ENCODE results near the gene ZNF324.
"Not testable (repeated sequence)": the region's sequence is repeated elsewhere in the genome, so short reads cannot be mapped to it uniquely, and the experiment has no call there.

The ZNF324 gene

DNA sequence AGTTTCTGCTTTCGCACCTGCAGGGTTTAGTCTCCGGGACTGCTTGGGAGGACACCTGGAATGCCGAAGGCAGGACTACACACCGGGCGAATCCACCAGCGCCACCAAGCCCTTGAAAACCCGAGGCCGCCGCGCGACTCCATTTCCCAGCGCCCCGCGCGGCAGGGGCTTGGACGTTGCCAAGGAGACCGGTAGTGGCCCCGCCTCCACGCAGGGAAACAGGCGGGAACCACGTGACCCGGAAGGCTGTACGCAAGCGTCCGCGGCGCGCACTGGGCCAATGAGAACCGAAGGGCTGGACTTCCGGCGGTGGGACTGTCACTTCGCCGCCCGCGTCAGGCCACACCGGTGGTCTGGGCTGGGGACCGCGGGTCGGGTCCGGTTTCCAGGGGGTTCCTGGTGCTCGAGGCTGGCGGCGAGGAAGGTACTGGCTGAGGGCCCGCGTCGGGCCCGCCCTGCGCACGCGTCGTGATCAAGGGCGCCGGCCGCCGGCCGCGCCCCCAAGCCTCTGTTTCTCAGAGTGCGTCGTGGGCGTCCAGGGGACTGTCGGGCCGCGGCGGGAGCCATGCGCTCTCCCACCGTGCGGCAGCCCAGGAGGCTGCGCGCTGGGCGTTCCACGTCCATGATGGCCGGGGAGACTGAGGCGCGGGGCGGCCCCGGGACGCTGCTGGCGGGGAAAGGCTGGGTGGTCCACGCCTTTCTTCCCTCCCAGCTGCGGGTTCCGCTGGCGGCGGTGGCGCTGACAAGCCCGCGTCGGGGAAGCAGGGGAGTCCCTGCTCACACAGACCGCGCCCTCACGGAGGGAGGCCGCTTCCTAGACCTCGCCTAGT is at the start of gene ZNF324:
TSS of gene ZNF324 (plus strand) at position 321 of the 830 bp plus-strand sequence. CDS start 2,106 bp downstream, outside the sequence.
- TF ChIP-seq JUND (IDR thresholded peaks at IDR 0.05; ENCODE audit: low read depth) = no peak
- in situ Hi-C loops (cut with HindIII; ENCODE audit: low pct_unique_long_range_greater_than_20kb, low sequenced_read_pairs) = no loop called here

DNA sequence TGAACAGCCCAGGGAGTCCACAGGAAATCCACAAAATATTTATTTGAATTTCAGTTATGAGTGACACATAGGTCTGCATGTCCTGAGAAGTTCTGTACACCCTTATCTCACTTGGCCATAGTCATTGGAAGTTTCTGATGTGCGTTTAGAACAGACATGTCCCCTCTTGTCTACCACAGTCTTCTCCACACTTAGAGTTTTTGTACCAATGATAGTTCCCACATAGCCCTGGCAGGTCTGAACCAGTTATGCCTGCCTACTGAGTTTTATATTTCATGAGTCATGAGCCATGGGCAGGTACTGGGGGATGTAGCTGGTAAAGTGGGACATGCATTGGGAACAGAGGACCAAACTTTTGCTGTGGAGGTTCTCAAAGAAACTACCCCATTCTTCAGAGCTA is 38.3 kb upstream of the ZNF324 start:
- no peak for DNase-seq (ENCODE audit: low read depth in 1 of 2, low spot score in 1 of 2)
- in situ Hi-C loops (cut with HindIII; ENCODE audit: low pct_unique_long_range_greater_than_20kb, low sequenced_read_pairs) = no loop called here

More for the DNA sequence above, at the start of gene ZNF324:
- peak; percentile 94 to 96 for DNase-seq (ENCODE audit: low read depth in 1 of 2, low spot score in 1 of 2)

DNA sequence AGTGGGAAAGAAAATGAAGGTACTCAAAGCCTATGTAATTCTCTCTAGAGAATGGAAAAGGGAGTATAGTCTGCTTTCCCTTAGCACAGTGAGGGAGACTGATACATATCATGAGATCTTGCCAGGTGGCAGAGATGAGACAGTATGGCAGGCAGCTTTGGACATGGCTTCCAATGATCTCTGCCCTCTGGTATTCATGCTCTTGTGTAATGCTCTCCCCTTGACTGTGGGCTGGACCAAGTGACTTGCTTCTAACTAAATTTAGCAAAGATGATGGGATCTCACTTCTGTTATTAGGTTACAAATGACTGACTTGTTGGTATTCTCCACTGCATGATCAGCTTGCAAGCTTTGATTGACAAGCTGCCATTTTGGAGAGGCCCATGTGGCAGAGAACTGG is 37.1 kb upstream of the ZNF324 start:
- no peak for DNase-seq (ENCODE audit: low read depth in 1 of 2, low spot score in 1 of 2)
- TF ChIP-seq JUND (IDR thresholded peaks at IDR 0.05; ENCODE audit: low read depth) = no peak
- in situ Hi-C loops (cut with HindIII; ENCODE audit: low pct_unique_long_range_greater_than_20kb, low sequenced_read_pairs) = no loop called here

More for the DNA sequence above, 38.3 kb upstream of the ZNF324 start:
- no peak for TF ChIP-seq JUND (IDR thresholded peaks at IDR 0.05; ENCODE audit: low read depth)

DNA sequence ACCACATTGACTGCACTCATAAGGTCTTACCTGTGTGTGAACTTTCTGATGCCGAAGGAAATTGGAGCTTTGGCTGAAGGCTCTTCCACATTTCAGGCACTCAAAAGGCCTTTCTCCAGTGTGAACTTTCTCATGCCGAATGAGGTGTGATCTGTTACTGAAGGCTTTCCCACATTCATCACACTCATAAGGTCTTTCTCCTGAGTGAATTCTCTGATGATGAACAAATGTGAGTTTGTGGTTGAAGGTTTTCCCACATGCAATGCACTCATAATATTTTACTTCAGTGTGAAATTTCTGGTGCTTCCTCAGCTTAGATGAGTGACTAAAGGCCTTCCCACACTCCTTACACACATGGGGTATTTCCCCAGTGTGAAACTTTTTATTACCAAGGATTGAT is 32.7 kb upstream of the ZNF324 start:
- no peak for TF ChIP-seq JUND (IDR thresholded peaks at IDR 0.05; ENCODE audit: low read depth)
- in situ Hi-C loops (cut with HindIII; ENCODE audit: low pct_unique_long_range_greater_than_20kb, low sequenced_read_pairs) = no loop called here
- no peak for DNase-seq (ENCODE audit: low read depth in 1 of 2, low spot score in 1 of 2)

DNA sequence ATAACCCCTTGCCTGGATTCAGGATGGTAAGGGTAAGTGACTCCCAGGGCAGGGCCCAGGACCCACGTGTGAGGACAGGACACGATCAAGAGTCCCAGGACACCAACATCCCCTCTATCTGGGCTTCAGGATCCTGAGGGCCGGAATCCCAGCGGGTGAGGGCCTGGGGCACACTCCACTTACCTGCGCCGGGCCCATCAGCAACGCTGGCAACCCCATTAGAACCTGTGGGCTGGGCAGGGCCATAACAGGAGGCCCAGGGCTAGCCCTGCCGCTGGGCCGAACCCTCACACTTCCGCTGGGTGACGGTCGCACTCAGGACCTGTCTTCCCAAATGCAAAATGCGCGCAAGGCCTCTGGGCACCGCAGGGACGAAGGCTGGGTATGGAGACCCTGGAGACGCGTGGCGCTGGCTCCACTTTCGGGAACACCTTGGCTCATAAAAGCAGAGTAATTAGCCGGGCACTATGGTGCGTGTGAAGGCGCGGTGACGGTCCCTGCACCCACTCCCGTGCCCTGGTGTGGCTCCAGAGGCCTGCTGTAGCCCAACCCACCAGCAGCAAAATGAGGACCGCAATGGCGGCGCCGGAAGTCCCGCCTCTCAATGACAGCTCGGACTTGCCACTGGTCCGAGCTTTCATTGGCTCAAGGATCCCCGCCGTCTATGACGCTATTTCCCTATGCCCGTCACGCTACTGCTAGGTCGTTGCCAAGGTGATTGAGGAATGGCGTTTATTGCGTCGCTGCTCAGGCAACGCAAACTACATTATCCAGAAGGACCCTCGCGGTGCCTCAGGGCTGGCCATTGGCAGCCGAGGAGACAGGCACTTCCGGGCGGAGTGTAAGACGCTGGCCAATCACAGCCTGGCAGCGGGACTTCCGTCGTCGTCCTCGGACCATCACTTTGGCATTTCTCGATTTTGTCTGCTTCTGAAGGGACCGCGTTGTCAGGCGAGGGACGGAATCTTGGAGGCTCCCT is 27.0 kb upstream of the ZNF324 start, which contains the start of gene ZNF132:
TSS of gene ZNF132 (minus strand) at position 578 of the 979 bp plus-strand sequence. CDS start at position 246, 332 bp downstream.
- in situ Hi-C loops (cut with HindIII; ENCODE audit: low pct_unique_long_range_greater_than_20kb, low sequenced_read_pairs) = no loop called here
- no peak for DNase-seq (ENCODE audit: low read depth in 1 of 2, low spot score in 1 of 2)
- TF ChIP-seq JUND (IDR thresholded peaks at IDR 0.05; ENCODE audit: low read depth) = no peak

DNA sequence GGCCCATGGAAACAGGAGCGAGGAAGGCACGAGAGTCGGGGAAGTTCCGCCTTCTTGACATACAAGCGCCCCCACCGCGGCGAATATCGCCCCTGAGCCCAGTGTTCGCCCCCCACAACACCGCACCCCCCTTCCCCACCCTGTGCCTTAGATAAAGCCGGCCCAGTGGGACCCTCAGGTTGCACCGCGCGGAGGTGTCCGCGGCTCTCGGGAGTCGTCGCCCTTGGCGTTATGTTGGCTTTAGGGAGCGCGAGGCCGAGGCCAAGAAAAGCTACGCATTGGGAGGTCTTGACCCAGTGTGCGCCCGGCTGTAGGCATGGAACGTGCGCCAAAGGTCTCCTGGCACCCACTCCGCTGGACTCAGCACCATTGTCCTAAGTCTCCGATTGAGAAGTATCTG is 26.3 kb upstream of the ZNF324 start:
- in situ Hi-C loops (cut with HindIII; ENCODE audit: low pct_unique_long_range_greater_than_20kb, low sequenced_read_pairs) = no loop called here
- TF ChIP-seq JUND (IDR thresholded peaks at IDR 0.05; ENCODE audit: low read depth) = no peak
- no peak for DNase-seq (ENCODE audit: low read depth in 1 of 2, low spot score in 1 of 2)

DNA sequence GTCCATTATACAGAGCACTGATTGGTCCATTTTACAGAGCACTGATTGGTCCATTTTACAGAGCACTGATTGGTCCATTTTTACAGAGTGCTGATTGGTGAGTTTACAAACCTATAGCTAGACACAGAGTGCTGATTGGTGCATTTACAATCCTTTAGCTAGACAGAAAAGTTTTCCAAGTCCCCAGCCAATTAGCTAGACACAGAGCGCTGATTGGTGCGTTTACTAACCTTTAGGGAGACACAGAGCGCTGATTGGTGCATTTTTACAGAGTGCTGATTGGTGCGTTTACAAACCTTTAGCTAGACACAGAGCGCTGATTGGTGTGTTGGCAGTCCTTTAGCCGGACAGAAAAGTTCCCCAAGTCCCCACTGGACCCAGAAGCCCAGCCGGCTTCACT is 23.9 kb upstream of the ZNF324 start:
- in situ Hi-C loops (cut with HindIII; ENCODE audit: low pct_unique_long_range_greater_than_20kb, low sequenced_read_pairs); DNase-seq (ENCODE audit: low read depth in 1 of 2, low spot score in 1 of 2): not testable (repeated sequence)

DNA sequence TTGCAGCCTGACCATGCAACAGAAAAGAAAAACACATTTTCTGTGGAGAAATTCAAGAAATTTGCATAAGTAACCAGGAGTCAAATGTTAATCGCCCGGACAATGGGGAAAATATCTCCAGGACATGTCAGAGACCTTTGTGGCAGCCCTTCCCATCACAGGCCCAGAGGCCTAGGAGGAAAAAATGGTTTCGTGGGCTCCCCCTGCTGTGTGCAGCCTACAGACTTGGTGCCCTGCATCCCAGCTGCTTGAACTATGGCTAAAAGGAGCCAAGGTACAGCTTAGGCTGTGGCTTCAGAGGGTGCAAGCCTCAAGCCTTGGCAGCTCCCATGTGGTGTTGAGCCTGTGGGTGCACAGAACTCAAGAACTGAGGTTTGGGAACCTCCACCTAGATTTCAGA is 18.0 kb upstream of the ZNF324 start:
- in situ Hi-C loops (cut with HindIII; ENCODE audit: low pct_unique_long_range_greater_than_20kb, low sequenced_read_pairs) = not testable (repeated sequence)

DNA sequence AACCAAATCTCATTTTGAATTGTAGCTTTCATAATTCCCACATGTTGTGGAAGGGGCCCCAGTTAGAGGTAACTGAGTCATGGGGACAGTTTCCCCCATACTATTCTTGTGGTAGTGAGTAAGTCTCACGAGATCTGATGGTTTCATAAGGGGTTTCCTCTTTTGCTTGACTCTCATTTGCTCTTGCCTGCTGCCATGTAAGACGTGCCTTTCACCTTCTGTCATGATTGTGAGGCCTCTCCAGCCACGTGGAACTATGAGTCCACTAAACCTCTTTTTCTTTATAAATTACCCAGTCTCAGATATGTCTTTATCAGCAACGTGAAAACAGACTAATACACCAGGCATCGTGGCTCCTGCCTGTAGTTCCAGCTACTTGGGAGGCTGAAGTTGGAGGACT is 16.9 kb upstream of the ZNF324 start:
- in situ Hi-C loops (cut with HindIII; ENCODE audit: low pct_unique_long_range_greater_than_20kb, low sequenced_read_pairs); DNase-seq (ENCODE audit: low read depth in 1 of 2, low spot score in 1 of 2): not testable (repeated sequence)

More for the DNA sequence above, 18.0 kb upstream of the ZNF324 start:
- DNase-seq (ENCODE audit: low read depth in 1 of 2, low spot score in 1 of 2) = not testable (repeated sequence)

DNA sequence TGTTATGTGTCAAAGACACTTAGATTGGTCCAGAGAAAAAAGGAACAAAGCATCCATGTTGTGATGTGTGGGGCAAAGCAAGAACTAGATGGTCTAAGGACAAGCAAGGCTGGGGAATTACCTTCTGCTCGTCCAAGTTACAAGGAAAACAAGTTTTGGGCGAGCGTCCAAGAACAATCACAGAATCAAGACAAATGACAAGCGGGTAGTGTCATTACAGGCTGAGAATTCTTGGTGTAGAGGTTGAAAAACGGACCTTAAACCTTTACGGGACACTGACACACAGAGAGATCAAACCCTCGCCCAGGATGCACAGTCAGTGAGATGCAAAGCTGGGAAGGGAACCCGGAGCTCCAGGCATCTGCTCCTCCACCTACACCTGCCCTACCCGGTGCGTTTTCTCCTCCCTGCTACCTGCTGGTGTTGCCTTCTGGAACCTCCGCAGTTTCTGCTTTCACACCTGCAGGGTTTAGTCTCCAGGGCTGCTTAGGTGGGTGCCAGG is 16.0 kb upstream of the ZNF324 start:
- in situ Hi-C loops (cut with HindIII; ENCODE audit: low pct_unique_long_range_greater_than_20kb, low sequenced_read_pairs) = no loop called here
- TF ChIP-seq JUND (IDR thresholded peaks at IDR 0.05; ENCODE audit: low read depth) = no peak
- peak in 1 of 2 experiments; percentile 43 for DNase-seq (ENCODE audit: low read depth in 1 of 2, low spot score in 1 of 2)

DNA sequence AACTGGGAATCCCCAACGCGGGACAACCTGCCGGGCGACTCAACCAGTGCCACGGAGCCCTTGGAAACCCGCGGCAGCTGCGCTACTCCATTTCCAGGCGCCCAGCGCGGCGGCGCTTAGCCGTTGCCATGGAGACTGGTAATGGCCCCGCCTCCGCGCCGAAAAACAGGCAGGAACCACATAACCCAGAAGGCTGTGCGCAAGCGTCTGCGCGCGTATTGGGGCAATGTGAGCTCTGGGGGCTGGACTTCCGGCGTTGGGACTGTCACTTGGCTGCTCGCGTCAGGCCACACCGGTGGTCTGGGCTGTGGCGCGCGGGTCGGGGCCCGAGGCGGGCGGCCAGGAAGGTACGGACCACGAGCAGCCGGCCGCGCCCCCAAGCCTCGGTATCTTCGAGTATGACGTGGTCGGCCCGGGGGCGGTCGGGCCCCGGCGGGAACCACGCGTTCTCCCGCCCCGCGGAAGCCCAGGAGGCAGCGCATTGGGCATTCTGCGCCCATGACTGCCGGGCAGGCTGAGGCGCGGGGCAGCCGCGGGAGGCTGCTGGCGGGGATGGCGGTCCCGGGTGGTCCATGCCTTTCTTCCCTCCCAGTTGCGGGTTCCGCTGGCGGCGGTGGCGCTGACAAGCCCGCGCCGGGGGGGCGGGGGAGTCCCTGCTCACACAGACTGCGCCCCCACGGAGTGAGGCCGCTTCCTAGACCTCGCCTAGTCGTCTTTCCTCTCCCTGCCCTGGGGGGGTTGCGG is 15.3 kb upstream of the ZNF324 start, which contains the start of gene ZNF324B:
TSS of gene ZNF324B (plus strand) at position 265 of the 744 bp plus-strand sequence. CDS start 2,080 bp downstream, outside the sequence.
- TF ChIP-seq JUND (IDR thresholded peaks at IDR 0.05; ENCODE audit: low read depth) = no peak
- in situ Hi-C loops (cut with HindIII; ENCODE audit: low pct_unique_long_range_greater_than_20kb, low sequenced_read_pairs) = no loop called here
- DNase-seq (ENCODE audit: low read depth in 1 of 2, low spot score in 1 of 2) = peak; percentile 89 to 96

DNA sequence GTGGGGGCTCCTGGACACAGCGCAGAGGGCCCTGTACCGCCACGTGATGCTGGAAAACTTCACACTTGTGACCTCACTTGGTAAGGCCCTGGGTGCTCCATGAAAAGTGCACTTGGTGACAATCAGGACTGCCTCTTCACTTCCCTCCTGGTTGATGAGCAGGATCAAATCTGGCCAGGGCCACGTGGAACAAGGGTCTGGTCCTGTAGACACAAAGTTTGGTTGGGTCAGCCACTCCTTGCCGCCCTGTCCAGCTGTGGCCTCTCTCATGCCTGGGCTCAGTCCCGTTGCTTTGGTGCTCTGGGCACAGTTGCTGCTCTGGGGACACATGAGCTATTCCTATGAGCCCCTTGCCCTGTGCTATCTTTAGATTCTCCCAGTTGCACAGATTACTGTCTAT is 13.1 kb upstream of the ZNF324 start:
- no peak for DNase-seq (ENCODE audit: low read depth in 1 of 2, low spot score in 1 of 2)
- no peak for TF ChIP-seq JUND (IDR thresholded peaks at IDR 0.05; ENCODE audit: low read depth)
- in situ Hi-C loops (cut with HindIII; ENCODE audit: low pct_unique_long_range_greater_than_20kb, low sequenced_read_pairs) = no loop called here

All from T47D (cell line).